Colonic mucosa (tissue), 4 donors: ENCODE results near the gene SETBP1. TPM values are rescaled to one million over a fixed set of nuclear protein-coding genes. Genes with fewer than 3 reads are reported as not detected.

ENCODE experiments used
- DNase-seq: peaks from one replicate; pipeline ENCODE4 v3.0.0-alpha.2; 2020
- H3K27ac ChIP-seq: fragments of 200-600 bp; one replicate; pipeline ENCODE4 v1.8.0; 2021
- H3K27me3 ChIP-seq: fragments of 200-600 bp; one replicate; pipeline ENCODE4 v1.8.0; 2021
- H3K36me3 ChIP-seq: fragments of 200-600 bp; one replicate; pipeline ENCODE4 v1.8.0; 2021
- H3K4me1 ChIP-seq: fragments of 200-600 bp; one replicate; pipeline ENCODE4 v1.8.0; 2021; ENCODE audit warnings: mild to moderate bottlenecking
- H3K4me3 ChIP-seq: fragments of 200-600 bp; one replicate; pipeline ENCODE4 v1.8.0; 2021
- H3K9ac ChIP-seq, 2 donors: one replicate each; pipeline ENCODE4 v1.7.0; 2013; ENCODE audit warnings: control low read depth in 2 of 2, low read depth in 2 of 2, low read length in 2 of 2
- H3K9me3 ChIP-seq: fragments of 200-600 bp; one replicate; pipeline ENCODE4 v1.8.0; 2021
- CTCF ChIP-seq: fragments of 200-600 bp; IDR thresholded peaks from one replicate; pipeline ENCODE4 v1.8.0; 2022; ENCODE audit warnings: antibody characterized with exemption, mild to moderate bottlenecking
- intact Hi-C: fragments of 100-400 bp; cut with DNase I; formaldehyde crosslinking; loops from one replicate; pipeline ENCODE4 v1.14.1; 2022
- total RNA-seq, 2 donors: library from RNA; stranded (reverse); fragmentation: NEBNext Ultra II Directional in 1 of 2; extraction: Animal tissue kit (Norgen Biotek cat#: 25700) in 1 of 2; gene quantifications; one replicate each; pipeline ENCODE4 v1.2.1, GENCODE V29; 2021
- donor health status: healthy.
- donor health status: DM: no; HTN: no; CAD: no.
- donor health status: DM: no; HTN: no; CAD: no.

The SETBP1 gene
- total RNA-seq, 2 donors from 2014 or later, result 9.6 to 11.8 TPM

GRCh38 chr18:44946529-44947113 lies 265.9 kb downstream of the SETBP1 start:
- no peak overlapping the region for H3K9ac ChIP-seq
- H3K27me3 ChIP-seq, result no peaks in the 10 kb centered on the region
- H3K4me3 ChIP-seq, result no peak overlapping the region
- no peak for TF ChIP-seq CTCF
- no peaks in the 10 kb centered on the region for H3K36me3 ChIP-seq
- H3K4me1 ChIP-seq, result no peaks in the 10 kb centered on the region
- no peak overlapping the region for H3K27ac ChIP-seq
- intact Hi-C loops, result no loop called here
- DNase-seq, result no peak
- no peaks in the 10 kb centered on the region for H3K9me3 ChIP-seq

- Histone ChIP-seq H3K27me3 (no peaks in the 10 kb centered on the region), H3K9ac (no peak overlapping the region), H3K9me3 (no peaks in the 10 kb centered on the region), H3K27ac (no peak overlapping the region), H3K4me1 (no peaks in the 10 kb centered on the region), H3K36me3 (no peaks in the 10 kb centered on the region), H3K4me3 (no peak overlapping the region)
- no peak for DNase-seq
- intact Hi-C loops, result no loop called here
- no peak for TF ChIP-seq CTCF
Measured at GRCh38 chr18:44949967-44950366, 269.3 kb downstream of the SETBP1 start.

GRCh38 chr18:44950685-44951195 lies 270.1 kb downstream of the SETBP1 start:
- Histone ChIP-seq H3K27me3 (no peaks in the 10 kb centered on the region), H3K4me3 (no peak overlapping the region), H3K9me3 (no peaks in the 10 kb centered on the region), H3K4me1 (no peaks in the 10 kb centered on the region), H3K36me3 (no peaks in the 10 kb centered on the region), H3K9ac (no peak overlapping the region), H3K27ac (no peak overlapping the region)
- no peak for DNase-seq
- no peak for TF ChIP-seq CTCF
- intact Hi-C loops, result no loop called here

- Histone ChIP-seq H3K4me1 (no peaks in the 10 kb centered on the region), H3K27me3 (no peaks in the 10 kb centered on the region), H3K9ac (no peak overlapping the region), H3K27ac (no peak overlapping the region), H3K9me3 (no peaks in the 10 kb centered on the region), H3K36me3 (no peaks in the 10 kb centered on the region), H3K4me3 (no peak overlapping the region)
- intact Hi-C loops, result no loop called here
- no peak for DNase-seq
- TF ChIP-seq CTCF, result no peak
Measured at GRCh38 chr18:44951748-44952147, 271.1 kb downstream of the SETBP1 start.

GRCh38 chr18:44954257-44954656 lies 273.6 kb downstream of the SETBP1 start:
- Histone ChIP-seq H3K36me3 (no peaks in the 10 kb centered on the region), H3K9me3 (no peaks in the 10 kb centered on the region), H3K4me3 (no peak overlapping the region), H3K27me3 (no peaks in the 10 kb centered on the region), H3K4me1 (no peaks in the 10 kb centered on the region), H3K9ac (no peak overlapping the region), H3K27ac (no peak overlapping the region)
- no peak for DNase-seq
- intact Hi-C loops, result no loop called here
- TF ChIP-seq CTCF, result no peak
